ENCODE measurements around the gene LMNA. TPM values are rescaled to one million over a fixed set of nuclear protein-coding genes. Genes with fewer than 3 reads are reported as not detected.
"Not testable (repeated sequence)": the region's sequence is repeated elsewhere in the genome, so short reads cannot be mapped to it uniquely, and the experiment has no call there.

LMNA gene
- 100 to 1,000 TPM in 1 of 4 donors, 10 to 100 TPM in 3; 78.9 to 123 (median 90.4) TPM for polyA plus RNA-seq (ENCODE audit: insufficient read length in 4 of 4)

GRCh38 chr1:156114101-156114918 is at the start of gene LMNA:
TSS of gene LMNA (plus strand) at chr1:156114711. CDS start at chr1:156114919, 208 bp downstream.
- DNase-seq (ENCODE audit: low read depth in 4 of 4, low spot score in 3 of 4): no peak

GRCh38 chr1:156065212-156065611 is 49.3 kb upstream of the LMNA start:
- DNase-seq (ENCODE audit: low read depth in 4 of 4, low spot score in 3 of 4): no peak

- no peak for DNase-seq (ENCODE audit: low read depth in 4 of 4, low spot score in 3 of 4)
Measured at GRCh38 chr1:156065871-156066270, 48.6 kb upstream of the LMNA start.

GRCh38 chr1:156067262-156067661 is 47.2 kb upstream of the LMNA start:
- no peak for DNase-seq (ENCODE audit: low read depth in 4 of 4, low spot score in 3 of 4)

GRCh38 chr1:156069490-156070455 is 44.7 kb upstream of the LMNA start:
- no peak for DNase-seq (ENCODE audit: low read depth in 4 of 4, low spot score in 3 of 4)

GRCh38 chr1:156070548-156070947 is 44.0 kb upstream of the LMNA start:
- no peak for DNase-seq (ENCODE audit: low read depth in 4 of 4, low spot score in 3 of 4)

GRCh38 chr1:156071332-156071816 is 43.1 kb upstream of the LMNA start:
- not testable (repeated sequence) for DNase-seq (ENCODE audit: low read depth in 4 of 4, low spot score in 3 of 4)

GRCh38 chr1:156072251-156072650 is 42.3 kb upstream of the LMNA start:
- no peak for DNase-seq (ENCODE audit: low read depth in 4 of 4, low spot score in 3 of 4)

GRCh38 chr1:156073110-156073687 is 41.3 kb upstream of the LMNA start:
- DNase-seq (ENCODE audit: low read depth in 4 of 4, low spot score in 3 of 4): no peak

GRCh38 chr1:156073740-156074139 is 40.8 kb upstream of the LMNA start:
- DNase-seq (ENCODE audit: low read depth in 4 of 4, low spot score in 3 of 4): no peak

GRCh38 chr1:156074661-156075060 is 39.9 kb upstream of the LMNA start:
- DNase-seq (ENCODE audit: low read depth in 4 of 4, low spot score in 3 of 4): no peak

GRCh38 chr1:156075162-156075561 is 39.3 kb upstream of the LMNA start:
- DNase-seq (ENCODE audit: low read depth in 4 of 4, low spot score in 3 of 4): no peak

- no peak for DNase-seq (ENCODE audit: low read depth in 4 of 4, low spot score in 3 of 4)
Measured at GRCh38 chr1:156075775-156076204, 38.7 kb upstream of the LMNA start.

- DNase-seq (ENCODE audit: low read depth in 4 of 4, low spot score in 3 of 4): no peak
Measured at GRCh38 chr1:156076609-156077429, 37.7 kb upstream of the LMNA start.

GRCh38 chr1:156077430-156077760 is 37.1 kb upstream of the LMNA start:
- no peak for DNase-seq (ENCODE audit: low read depth in 4 of 4, low spot score in 3 of 4)

GRCh38 chr1:156078728-156079127 is 35.8 kb upstream of the LMNA start:
- no peak for DNase-seq (ENCODE audit: low read depth in 4 of 4, low spot score in 3 of 4)

GRCh38 chr1:156079762-156080161 is 34.7 kb upstream of the LMNA start:
- DNase-seq (ENCODE audit: low read depth in 4 of 4, low spot score in 3 of 4): no peak

- no peak for DNase-seq (ENCODE audit: low read depth in 4 of 4, low spot score in 3 of 4)
Measured at GRCh38 chr1:156080241-156080862, 34.2 kb upstream of the LMNA start.

GRCh38 chr1:156080863-156081179 is 33.7 kb upstream of the LMNA start:
- DNase-seq (ENCODE audit: low read depth in 4 of 4, low spot score in 3 of 4): no peak
